Skeletal muscle tissue (tissue), 4 donors: Measurements from ENCODE around the gene KIF13A. TPM values are rescaled to one million over a fixed set of nuclear protein-coding genes. Genes with fewer than 3 reads are reported as not detected.

Source experiments
- H3K27ac ChIP-seq: one replicate; pipeline ENCODE4 v1.7.0; 2013; ENCODE audit warnings: mild to moderate bottlenecking, low read depth, low read length, inconsistent platforms
- H3K27me3 ChIP-seq, 3 donors: one replicate each; pipeline ENCODE4 v1.7.0; 2013; ENCODE audit warnings: low read length in 3 of 3; ENCODE audit not compliant: control insufficient read depth in 3 of 3, insufficient read depth in 3 of 3
- H3K36me3 ChIP-seq, 3 donors: one replicate each; pipeline ENCODE4 v1.7.0; 2013; ENCODE audit warnings: low read length in 3 of 3; ENCODE audit not compliant: control insufficient read depth in 3 of 3, insufficient read depth in 3 of 3
- H3K4me1 ChIP-seq, 3 donors: one replicate each; pipeline ENCODE4 v1.7.0; 2013; ENCODE audit warnings: low read length in 3 of 3, mild to moderate bottlenecking in 3 of 3; ENCODE audit not compliant: control insufficient read depth in 3 of 3, insufficient read depth in 3 of 3
- H3K4me3 ChIP-seq, 3 donors: one replicate each; pipeline ENCODE4 v1.7.0; 2013; ENCODE audit warnings: low read length in 3 of 3
- H3K9ac ChIP-seq, 3 donors: one replicate each; pipeline ENCODE4 v1.7.0; 2013; ENCODE audit warnings: low read length in 3 of 3, mild to moderate bottlenecking in 3 of 3, moderate library complexity in 2 of 3, low read depth in 1 of 3
- H3K9me3 ChIP-seq, 3 donors: one replicate each; pipeline ENCODE4 v1.7.0; 2013; ENCODE audit warnings: low read length in 3 of 3; ENCODE audit not compliant: control insufficient read depth in 3 of 3
- total RNA-seq: library from RNA; depleted of rRNA; stranded (reverse); fragments of >200 nt; gene quantifications from one replicate; pipeline ENCODE4 v1.2.3, GENCODE V29; 2014
- donor health status: Osteomylitis.

The KIF13A gene
- total RNA-seq = 44.9 TPM

- H3K27ac ChIP-seq = peak within 1 kb of the TSS; percentile 91
- no peaks in the 10 kb centered on the region for H3K9me3 ChIP-seq
- peaks cover 0 to 3% (median 0%) of the 10 kb centered on the region in 3 donors for H3K36me3 ChIP-seq
- H3K27me3 ChIP-seq = no peaks in the 10 kb centered on the region
- peaks cover 18 to 26% (median 23%) of the 10 kb centered on the region in 3 donors for H3K4me1 ChIP-seq
- H3K4me3 ChIP-seq = peak within 1 kb of the TSS; percentile 87 to 97 (median 90)
- H3K9ac ChIP-seq = peak within 1 kb of the TSS; percentile 82 to 94 (median 91)
Measured at GRCh38 chr6:17987447-17987696, at the start of gene KIF13A. Gene KIF13A, minus strand, starts transcription at chr6:17987635. Its CDS starts 172 bp downstream, at chr6:17987463.

DNA sequence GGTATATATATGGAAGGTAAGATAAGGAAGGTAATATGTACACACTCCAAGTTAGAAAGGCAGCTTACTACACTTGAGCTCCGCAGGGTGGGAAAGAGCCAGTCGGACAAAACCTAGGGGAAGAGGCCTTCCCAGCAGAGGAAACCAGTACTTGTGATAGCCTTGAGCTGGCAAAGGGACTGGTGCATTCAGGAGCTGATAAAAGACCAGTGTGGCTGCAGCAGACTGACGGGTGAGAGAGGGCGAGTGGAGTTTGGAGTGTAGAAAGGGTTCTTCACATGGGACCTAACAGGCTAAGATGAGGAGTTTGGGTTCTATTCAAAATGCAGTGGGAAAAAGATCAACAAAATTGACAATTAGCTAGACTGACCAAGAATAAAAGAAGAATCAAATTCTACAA, 49.3 kb upstream of the KIF13A start:
- H3K4me1 ChIP-seq = no peaks in the 10 kb centered on the region
- no peaks in the 10 kb centered on the region for H3K9me3 ChIP-seq
- no peak overlapping the region for H3K9ac ChIP-seq
- no peaks in the 10 kb centered on the region for H3K27me3 ChIP-seq
- H3K4me3 ChIP-seq = no peak overlapping the region
- H3K36me3 ChIP-seq = no peaks in the 10 kb centered on the region
- no peak overlapping the region for H3K27ac ChIP-seq

DNA sequence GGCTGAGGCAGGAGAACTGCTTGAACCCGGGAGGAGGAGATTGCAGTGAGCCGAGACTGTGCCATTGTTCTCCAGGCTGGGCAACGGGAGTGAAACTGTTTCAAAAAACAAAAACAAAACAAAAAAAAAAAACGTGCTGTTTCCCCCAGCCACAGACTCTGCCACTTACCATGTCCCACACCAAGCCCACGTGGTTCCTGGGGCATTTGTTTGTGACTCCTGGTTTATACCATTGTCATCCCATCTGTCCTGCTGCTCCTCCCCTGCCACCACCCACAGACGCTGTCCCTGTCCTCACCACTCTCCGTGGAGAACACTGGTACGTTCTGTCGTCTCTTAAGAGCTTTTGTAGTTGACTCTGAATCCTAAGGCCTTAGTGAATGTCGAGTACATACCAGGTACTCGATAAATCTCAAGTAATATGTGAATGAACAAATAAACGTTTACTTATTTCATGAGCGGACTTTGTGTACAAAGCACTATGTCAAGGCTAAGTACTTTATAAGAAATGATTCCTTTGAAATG, 48.0 kb upstream of the KIF13A start:
- Histone ChIP-seq H3K4me1 (no peaks in the 10 kb centered on the region), H3K9me3 (no peaks in the 10 kb centered on the region)

GRCh38 chr6:18034798-18035202, 47.4 kb upstream of the KIF13A start:
- H3K9me3 ChIP-seq = no peaks in the 10 kb centered on the region
- H3K4me3 ChIP-seq = no peak overlapping the region
- H3K36me3 ChIP-seq = no peaks in the 10 kb centered on the region
- no peak overlapping the region for H3K27ac ChIP-seq
- no peaks in the 10 kb centered on the region for H3K27me3 ChIP-seq
- H3K4me1 ChIP-seq = no peaks in the 10 kb centered on the region
- no peak overlapping the region for H3K9ac ChIP-seq

More for the DNA sequence above, 48.0 kb upstream of the KIF13A start:
- Histone ChIP-seq H3K4me3 (no peak overlapping the region), H3K36me3 (no peaks in the 10 kb centered on the region), H3K27me3 (no peaks in the 10 kb centered on the region), H3K9ac (no peak overlapping the region), H3K27ac (no peak overlapping the region)

- Histone ChIP-seq H3K9me3 (no peaks in the 10 kb centered on the region), H3K9ac (no peak overlapping the region), H3K4me1 (no peaks in the 10 kb centered on the region), H3K4me3 (no peak overlapping the region), H3K27me3 (no peaks in the 10 kb centered on the region), H3K27ac (no peak overlapping the region), H3K36me3 (no peaks in the 10 kb centered on the region)
Measured at GRCh38 chr6:18031680-18032256, 44.3 kb upstream of the KIF13A start.

DNA sequence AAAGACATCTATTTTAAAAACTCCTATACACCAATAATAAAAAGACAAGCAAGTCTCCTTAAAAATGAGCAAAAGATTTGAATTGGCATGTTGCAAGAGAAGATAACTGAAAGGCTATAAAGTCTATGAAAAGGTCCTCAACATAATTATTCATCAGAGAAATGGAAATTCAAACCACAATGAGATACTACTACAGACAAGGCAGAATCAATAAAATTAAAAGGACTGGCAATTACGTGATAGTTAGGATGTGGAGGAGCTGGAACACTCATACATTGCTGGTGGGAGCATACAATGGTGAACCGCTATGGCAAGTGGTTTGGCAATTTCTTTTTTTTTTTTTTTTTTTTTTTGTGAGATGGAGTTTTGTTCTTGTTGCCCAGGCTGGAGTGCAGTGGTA, 43.8 kb upstream of the KIF13A start:
- no peaks in the 10 kb centered on the region for H3K36me3 ChIP-seq
- H3K4me1 ChIP-seq = no peaks in the 10 kb centered on the region
- no peaks in the 10 kb centered on the region for H3K9me3 ChIP-seq
- no peak overlapping the region for H3K4me3 ChIP-seq
- no peak overlapping the region for H3K27ac ChIP-seq
- no peak overlapping the region for H3K9ac ChIP-seq
- H3K27me3 ChIP-seq = no peaks in the 10 kb centered on the region

DNA sequence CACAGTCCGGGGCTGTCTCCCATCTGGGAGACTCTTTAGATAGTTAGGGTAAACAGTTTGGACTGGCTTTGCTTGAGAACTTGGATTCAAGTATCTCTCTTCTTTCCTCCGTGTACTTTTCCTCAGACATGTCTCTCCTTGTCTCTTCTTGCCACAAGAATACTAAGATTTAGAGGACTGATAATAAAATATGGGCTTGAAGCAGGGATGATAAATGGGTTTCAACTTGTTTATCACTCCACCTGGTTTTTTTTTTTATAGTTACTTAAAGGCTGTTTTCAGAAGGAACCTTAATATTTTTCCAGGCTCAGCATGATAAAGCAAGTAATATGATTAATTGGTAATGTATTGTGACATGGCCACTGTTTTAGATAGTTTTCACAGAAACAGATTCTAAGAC, 40.9 kb upstream of the KIF13A start:
- Histone ChIP-seq H3K36me3 (no peaks in the 10 kb centered on the region), H3K4me3 (no peak overlapping the region), H3K27me3 (no peaks in the 10 kb centered on the region), H3K27ac (no peak overlapping the region), H3K4me1 (no peaks in the 10 kb centered on the region), H3K9ac (no peak overlapping the region), H3K9me3 (no peaks in the 10 kb centered on the region)

DNA sequence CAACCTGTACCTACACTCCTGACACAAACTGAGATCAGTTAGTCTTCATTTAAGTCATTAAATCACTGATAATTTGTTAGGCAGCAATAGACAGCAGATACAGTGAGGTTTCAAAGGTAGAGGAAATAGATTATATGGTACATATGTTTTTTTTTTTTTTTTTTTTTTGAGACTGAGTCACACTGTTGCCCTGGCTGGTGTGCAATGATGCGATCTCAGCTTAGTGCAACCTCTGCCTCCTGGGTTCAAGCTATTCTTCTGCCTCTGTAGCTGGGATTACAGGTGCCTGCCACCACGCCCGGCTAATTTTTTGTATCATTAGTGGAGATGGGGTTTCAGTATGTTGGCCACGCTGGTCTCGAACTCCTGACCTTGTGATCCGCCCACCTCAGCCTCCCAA, 38.2 kb upstream of the KIF13A start:
- H3K4me3 ChIP-seq = no peak overlapping the region
- no peaks in the 10 kb centered on the region for H3K36me3 ChIP-seq
- H3K9ac ChIP-seq = no peak overlapping the region
- H3K27me3 ChIP-seq = no peaks in the 10 kb centered on the region
- no peaks in the 10 kb centered on the region for H3K4me1 ChIP-seq
- H3K9me3 ChIP-seq = no peaks in the 10 kb centered on the region
- no peak overlapping the region for H3K27ac ChIP-seq

- no peak overlapping the region for H3K4me3 ChIP-seq
- no peaks in the 10 kb centered on the region for H3K27me3 ChIP-seq
- H3K9ac ChIP-seq = no peak overlapping the region
- no peaks in the 10 kb centered on the region for H3K36me3 ChIP-seq
- no peaks in the 10 kb centered on the region for H3K4me1 ChIP-seq
- no peak overlapping the region for H3K27ac ChIP-seq
- no peaks in the 10 kb centered on the region for H3K9me3 ChIP-seq
Measured at GRCh38 chr6:18024876-18025275, 37.4 kb upstream of the KIF13A start.

GRCh38 chr6:18023891-18024290, 36.5 kb upstream of the KIF13A start:
- Histone ChIP-seq H3K36me3 (no peaks in the 10 kb centered on the region), H3K27me3 (no peaks in the 10 kb centered on the region), H3K27ac (no peak overlapping the region), H3K4me3 (no peak overlapping the region), H3K9me3 (no peaks in the 10 kb centered on the region), H3K4me1 (no peaks in the 10 kb centered on the region), H3K9ac (no peak overlapping the region)
